ENCODE measurements around the gene SEMA3C.

SEMA3C gene

DNA sequence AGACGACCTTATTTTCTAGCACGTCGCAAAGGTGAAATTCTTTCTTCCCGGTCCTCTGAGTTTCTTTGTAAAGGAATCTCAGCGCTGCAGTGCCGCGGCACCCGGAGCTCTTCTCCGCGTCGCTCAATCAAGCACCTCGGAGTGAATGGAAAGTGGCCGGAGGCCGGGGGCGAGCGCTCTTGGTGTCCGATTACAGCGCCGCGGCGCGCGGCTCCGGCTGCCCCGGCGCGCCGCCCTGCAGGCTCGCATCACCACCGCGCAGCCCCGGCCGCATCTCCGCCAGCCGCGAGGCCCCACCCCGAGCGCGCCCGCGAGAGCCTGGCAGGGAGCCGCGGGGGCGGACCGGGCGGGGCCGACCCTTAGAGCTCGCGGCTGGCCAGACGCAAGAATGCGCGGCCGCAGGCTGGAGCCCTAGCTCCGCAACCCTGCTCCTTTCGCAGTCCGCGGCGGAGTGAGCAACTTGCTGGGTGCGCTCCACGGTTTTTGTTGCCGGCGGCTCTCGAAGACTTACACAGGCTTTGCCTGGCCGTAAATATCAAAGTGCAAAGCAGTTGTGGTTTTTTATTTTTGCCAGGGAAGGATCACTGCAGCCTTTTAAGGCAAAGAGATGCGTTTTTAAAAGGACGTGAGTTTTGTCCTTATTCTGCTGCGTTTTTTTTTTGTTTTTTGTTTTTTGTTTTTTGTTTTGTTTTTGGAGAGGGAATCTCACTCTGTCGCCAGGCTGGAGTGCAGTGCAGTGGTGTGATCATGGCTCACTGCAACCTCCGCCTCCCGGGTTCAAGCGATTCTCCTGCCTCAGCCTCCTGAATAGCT is at the start of gene SEMA3C:
Gene SEMA3C, minus strand, starts transcription at position 143 of the 813 bp plus-strand sequence. CDS start 2,270 bp downstream, outside the sequence.
- H3K4me3 Mint-ChIP-seq: no peak within 1 kb of the TSS
- H3K27me3 Mint-ChIP-seq: peaks cover 38% of the 10 kb centered on the region
- H3K27ac Mint-ChIP-seq: no peak within 1 kb of the TSS

DNA sequence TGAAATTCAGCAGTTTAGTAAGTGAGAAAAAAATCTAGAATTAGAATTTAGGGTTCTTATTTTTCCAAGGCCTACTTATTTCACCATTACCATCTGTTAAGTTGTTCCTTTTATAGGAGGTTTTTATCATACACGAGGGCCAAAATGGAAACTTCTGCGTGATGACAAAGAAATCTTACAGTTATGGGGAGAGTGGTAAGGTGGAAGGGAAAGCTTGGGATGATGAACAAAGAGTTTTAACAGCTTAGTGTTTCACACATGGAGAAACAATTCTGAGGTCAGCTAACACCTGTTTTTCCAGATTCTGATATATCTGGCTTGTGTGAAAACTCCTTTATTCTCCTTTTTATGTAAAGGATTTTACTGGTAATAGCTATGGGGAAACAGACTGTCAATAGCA is 49.8 kb upstream of the SEMA3C start:
- Mint-ChIP-seq H3K4me1 (no peaks in the 10 kb centered on the region), H3K4me3 (no peak overlapping the region), H3K9me3 (no peaks in the 10 kb centered on the region), H3K27me3 (no peaks in the 10 kb centered on the region), H3K27ac (no peak overlapping the region), H3K36me3 (no peaks in the 10 kb centered on the region)

More for the DNA sequence above, at the start of gene SEMA3C:
- Mint-ChIP-seq H3K36me3 (no peaks in the 10 kb centered on the region), H3K9me3 (no peaks in the 10 kb centered on the region), H3K4me1 (peaks cover 6% of the 10 kb centered on the region)

DNA sequence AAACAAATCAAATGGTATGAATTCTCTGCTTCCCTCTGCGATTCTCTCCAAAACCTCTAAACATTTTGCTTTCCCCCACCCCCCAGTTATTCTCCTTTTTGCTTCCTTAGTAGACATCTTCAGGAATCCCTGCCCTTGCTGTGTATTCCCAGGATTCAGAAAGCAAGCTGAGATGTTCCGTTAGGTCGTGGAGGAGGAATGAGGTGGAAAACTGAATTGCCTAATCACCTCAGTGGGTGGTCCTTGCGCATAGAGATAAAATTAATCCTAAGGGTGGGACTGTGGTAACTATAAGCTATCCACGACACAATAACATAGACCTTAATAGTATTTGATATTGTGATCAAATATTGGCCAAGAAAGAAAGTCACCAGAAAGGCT is 49.1 kb upstream of the SEMA3C start:
- Mint-ChIP-seq H3K27ac (no peak overlapping the region), H3K27me3 (no peaks in the 10 kb centered on the region), H3K4me3 (no peak overlapping the region), H3K4me1 (no peaks in the 10 kb centered on the region), H3K9me3 (no peaks in the 10 kb centered on the region), H3K36me3 (no peaks in the 10 kb centered on the region)

DNA sequence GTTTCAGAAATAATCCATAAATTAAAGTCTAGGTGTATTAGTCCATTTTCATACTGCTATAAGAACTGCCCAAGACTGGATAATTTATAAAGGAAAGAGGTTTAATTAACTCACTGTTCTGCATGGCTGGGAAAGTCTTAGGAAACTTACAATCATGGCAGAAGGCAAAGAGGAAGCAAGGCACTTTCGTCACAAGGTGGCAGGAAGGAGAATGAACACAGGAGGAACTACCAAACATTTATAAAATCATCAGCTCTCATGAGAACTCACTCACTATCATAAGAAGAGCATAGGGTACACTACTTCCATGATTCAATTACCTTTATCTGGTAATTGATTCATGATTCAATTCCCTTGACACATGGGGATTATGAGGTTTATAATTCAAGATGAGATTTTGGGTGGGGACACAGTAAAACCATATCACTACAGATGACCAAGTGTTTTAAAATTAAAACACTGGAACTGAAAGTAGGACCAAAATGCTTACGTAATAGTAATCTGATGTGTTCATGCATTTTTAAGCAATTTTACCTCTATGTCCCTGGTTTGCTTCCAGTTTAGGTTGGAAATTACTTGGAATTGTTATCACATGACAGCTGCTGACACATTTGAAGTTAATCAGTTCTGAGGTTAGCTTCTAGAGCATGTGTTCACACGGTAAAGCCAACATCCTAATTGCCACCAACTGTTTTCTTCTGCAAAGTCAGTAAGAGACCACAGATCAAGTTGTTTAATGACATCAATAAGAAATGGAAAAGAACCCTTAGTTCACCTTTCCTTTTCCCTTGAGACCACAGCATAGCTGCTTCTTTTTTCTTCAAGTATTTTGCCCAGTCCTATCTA is 48.4 kb upstream of the SEMA3C start:
- Mint-ChIP-seq H3K36me3 (no peaks in the 10 kb centered on the region), H3K4me3 (no peak overlapping the region), H3K9me3 (no peaks in the 10 kb centered on the region), H3K27me3 (no peaks in the 10 kb centered on the region), H3K4me1 (no peaks in the 10 kb centered on the region), H3K27ac (no peak overlapping the region)

DNA sequence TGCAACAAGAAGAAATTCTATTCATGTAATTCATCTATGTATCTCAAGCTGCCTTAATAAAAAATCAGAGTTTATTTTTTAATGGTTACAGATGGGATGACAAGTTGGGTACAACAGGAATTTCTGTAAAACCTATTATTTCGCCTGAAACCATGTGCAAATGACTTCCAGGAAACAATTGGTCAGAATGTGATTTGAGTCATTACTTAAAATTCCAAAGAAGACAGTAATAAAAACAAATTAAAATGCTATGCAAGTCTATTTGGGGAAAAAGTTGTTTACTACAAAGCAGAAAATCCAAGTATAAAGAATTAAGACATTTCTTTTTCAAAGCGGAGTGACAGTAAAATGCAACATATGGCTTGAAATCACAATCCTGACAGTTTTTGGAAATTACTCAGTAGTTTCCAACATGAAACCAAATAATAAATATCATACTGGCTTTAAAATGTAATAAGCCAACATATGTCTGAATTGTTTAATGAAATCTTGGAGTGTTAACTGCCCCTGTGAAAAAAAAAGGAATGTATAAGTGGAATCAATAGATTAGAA is 41.5 kb upstream of the SEMA3C start:
- Mint-ChIP-seq H3K27me3 (no peaks in the 10 kb centered on the region), H3K4me1 (no peaks in the 10 kb centered on the region), H3K27ac (no peak overlapping the region)

DNA sequence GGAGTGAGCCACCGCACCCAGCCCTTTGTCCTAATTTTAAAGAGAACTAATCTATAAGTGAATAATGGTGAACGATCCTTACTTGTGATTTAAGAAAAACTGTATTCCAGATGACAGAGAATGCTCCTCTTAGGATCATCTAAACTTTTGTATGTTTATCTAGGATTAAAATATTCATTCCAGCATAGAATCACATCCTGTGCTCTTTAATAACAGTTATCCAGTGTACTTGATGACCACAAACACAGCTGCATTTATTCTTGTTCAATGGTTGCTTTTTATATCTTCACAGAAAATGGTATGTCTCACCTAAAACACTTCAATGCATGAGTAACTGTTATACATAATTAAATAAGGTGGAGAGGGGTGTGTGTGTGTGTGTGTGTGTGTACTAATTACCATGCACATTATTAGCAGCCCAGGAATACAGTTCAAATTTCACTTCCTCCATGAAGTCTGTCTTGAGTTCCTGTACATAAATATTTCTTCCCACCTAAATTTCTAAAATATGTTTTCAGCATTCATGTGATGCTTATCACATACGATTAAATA is 38.5 kb upstream of the SEMA3C start:
- Mint-ChIP-seq H3K36me3 (no peaks in the 10 kb centered on the region), H3K27ac (no peak overlapping the region), H3K4me1 (no peaks in the 10 kb centered on the region), H3K27me3 (no peaks in the 10 kb centered on the region), H3K4me3 (no peak overlapping the region), H3K9me3 (peaks cover 4% of the 10 kb centered on the region)

More for the DNA sequence above, 41.5 kb upstream of the SEMA3C start:
- Mint-ChIP-seq H3K36me3 (no peaks in the 10 kb centered on the region), H3K9me3 (no peaks in the 10 kb centered on the region), H3K4me3 (no peak overlapping the region)

DNA sequence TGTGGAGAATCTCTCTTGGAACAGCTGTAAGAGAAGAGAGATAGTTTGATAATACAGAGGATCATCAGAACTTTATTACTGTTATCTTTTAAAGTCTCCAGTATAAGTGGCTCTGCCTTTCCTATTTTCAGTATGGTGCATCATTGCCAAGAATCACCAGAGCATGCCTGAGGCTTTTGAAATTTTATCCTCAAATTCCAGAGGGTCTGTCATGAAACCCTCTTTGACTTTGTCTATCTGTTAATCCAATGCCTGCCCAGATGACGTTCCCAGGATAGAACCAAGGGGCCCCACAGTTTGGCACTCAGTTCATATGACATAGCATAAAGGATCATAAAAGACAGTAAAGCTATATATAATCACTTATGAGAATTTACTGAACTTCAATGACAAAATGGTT is 35.3 kb upstream of the SEMA3C start:
- no peaks in the 10 kb centered on the region for H3K27me3 Mint-ChIP-seq
- no peaks in the 10 kb centered on the region for H3K4me1 Mint-ChIP-seq
- no peaks in the 10 kb centered on the region for H3K36me3 Mint-ChIP-seq
- H3K9me3 Mint-ChIP-seq: peaks cover 4% of the 10 kb centered on the region
- H3K27ac Mint-ChIP-seq: no peak overlapping the region
- H3K4me3 Mint-ChIP-seq: no peak overlapping the region

DNA sequence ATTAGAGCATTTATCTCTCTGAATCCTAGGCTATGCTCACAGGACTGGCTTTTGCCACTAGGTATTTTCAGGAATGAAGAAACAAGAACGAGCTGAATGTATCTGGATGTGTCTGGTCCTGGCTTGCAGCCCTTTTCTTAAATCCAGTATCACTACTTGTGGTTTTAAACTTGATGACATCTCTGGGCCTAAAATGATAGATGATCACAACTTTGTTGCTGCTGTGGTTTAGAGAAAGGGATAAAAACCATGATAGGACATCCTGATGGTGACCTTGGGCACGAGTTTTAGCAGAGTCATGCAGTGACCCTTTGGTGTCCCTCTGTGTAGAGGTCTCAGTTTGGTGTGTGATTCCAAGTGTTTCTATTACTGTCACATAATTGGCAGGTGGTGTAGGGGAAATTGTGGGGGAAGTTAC is 31.7 kb upstream of the SEMA3C start:
- Mint-ChIP-seq H3K27ac (no peak overlapping the region), H3K36me3 (no peaks in the 10 kb centered on the region), H3K4me3 (no peak overlapping the region)

DNA sequence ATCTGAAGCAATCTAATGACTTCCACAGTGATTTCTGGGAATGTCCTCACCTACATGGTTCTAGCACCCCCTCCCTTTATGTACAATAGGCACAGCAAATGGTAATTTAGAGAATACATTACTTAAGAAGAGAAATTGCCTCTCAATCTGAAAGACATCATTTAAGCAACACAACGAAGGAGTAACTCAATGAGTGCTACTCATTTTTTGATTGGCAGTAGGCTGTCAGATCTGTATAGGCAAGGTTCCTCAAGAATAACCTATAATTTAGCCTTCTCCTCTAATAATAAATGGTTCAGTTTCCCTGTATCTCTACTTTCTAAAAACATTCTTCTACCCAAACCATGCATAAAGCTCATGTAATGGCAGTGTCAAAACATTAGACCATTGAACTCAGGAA is 30.6 kb upstream of the SEMA3C start:
- Mint-ChIP-seq H3K9me3 (peaks cover 6% of the 10 kb centered on the region), H3K36me3 (no peaks in the 10 kb centered on the region), H3K27me3 (no peaks in the 10 kb centered on the region), H3K4me3 (no peak overlapping the region), H3K27ac (no peak overlapping the region), H3K4me1 (no peaks in the 10 kb centered on the region)

More for the DNA sequence above, 31.7 kb upstream of the SEMA3C start:
- Mint-ChIP-seq H3K9me3 (peaks cover 7% of the 10 kb centered on the region), H3K27me3 (no peaks in the 10 kb centered on the region), H3K4me1 (no peaks in the 10 kb centered on the region)

DNA sequence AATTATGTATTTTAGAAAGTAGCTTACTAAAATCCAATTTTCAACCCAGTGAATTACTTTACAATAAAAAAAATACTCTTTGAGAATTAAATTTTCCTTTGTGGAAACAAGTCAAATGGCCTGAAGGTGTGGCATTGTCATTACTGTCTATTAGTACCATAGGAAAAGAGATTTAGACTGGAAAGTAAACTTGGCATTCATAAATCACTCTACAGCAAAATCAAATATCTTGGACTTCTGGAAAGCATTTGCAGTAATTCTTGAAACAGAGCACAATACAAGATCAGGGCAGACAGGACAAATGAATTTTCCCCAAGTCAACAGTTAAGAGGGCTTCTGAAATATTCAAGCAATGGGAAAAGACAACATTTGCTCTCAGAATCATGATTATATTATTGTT is 28.0 kb upstream of the SEMA3C start:
- H3K9me3 Mint-ChIP-seq: peaks cover 6% of the 10 kb centered on the region
- no peak overlapping the region for H3K4me3 Mint-ChIP-seq
- H3K36me3 Mint-ChIP-seq: no peaks in the 10 kb centered on the region
- H3K4me1 Mint-ChIP-seq: no peaks in the 10 kb centered on the region
- H3K27ac Mint-ChIP-seq: no peak overlapping the region
- no peaks in the 10 kb centered on the region for H3K27me3 Mint-ChIP-seq

DNA sequence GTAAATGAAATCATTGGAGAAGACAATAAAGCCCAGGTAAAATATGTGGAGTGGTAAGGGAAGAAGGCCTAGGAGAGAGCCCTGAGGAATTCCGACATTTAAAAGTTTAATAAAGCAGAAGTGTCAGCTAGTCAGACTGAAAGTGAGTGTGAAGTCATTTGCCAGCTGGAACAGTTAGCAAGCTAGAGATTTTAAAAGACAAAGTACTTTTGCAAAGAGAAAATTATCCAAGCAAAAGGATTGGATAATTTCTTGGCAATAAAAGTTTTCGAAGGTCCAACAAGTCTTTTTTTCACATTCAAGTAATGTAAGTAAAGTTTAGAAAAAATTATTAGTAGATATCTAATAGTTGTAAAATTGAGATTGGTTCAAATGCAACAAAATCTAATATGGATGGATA is 27.1 kb upstream of the SEMA3C start:
- Mint-ChIP-seq H3K4me3 (no peak overlapping the region), H3K36me3 (no peaks in the 10 kb centered on the region), H3K9me3 (peaks cover 6% of the 10 kb centered on the region), H3K27me3 (no peaks in the 10 kb centered on the region), H3K4me1 (no peaks in the 10 kb centered on the region), H3K27ac (no peak overlapping the region)

DNA sequence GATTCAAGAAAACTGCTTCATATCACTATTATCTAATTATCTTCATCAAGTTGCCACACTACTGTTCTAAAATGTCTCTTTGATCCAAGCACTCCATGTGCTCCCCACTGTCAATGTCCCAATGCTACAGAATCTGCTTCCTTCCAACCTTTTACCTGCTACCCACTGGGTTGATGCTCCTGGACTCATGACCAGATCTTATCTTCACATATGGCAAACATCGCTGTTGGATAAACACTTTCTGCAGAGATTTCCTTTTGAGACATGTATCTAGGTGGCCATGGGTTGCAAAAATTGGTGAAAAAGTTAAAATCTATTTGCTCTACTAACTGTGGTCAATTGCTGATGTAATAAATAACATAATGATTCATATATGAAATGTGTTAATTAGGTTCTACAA is 24.5 kb upstream of the SEMA3C start:
- H3K4me3 Mint-ChIP-seq: no peak overlapping the region

DNA sequence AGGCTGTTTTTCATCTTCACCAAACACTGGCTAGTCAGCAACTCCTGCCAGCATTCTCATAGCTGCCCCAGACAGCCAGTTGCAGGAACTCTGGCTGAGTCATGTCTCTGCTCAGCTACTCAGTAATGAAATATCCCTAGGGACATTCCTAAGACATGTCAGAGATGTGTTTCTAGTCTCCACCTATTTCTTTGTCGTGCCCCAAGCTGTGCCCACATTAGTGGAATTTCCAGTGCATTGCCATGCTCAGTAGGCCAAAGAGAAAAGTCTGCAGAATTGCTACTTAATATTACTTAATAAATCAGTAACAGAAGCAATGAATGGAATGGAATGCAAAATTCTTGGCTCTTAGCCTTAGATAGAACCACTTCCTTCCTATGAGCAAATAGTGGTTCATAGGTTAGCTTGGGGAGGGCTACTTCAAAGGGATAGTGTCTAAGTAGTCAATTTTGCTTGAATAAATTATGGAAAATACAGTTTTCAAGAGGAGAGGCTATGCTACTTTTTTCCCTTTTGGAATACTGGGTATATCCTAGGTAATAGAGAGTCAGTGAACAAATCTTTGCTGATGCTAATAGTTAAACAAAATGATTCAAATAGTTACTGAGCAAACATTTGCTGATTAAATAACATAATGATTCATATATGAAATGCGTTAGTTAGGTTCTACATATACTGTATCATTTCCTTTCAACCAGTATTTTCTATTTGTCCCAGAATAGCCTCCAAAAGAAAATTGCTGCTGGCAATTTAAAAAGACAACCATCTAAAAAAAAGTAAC is 23.6 kb upstream of the SEMA3C start:
- Mint-ChIP-seq H3K27ac (no peak overlapping the region), H3K4me3 (no peak overlapping the region), H3K27me3 (no peaks in the 10 kb centered on the region), H3K4me1 (no peaks in the 10 kb centered on the region), H3K36me3 (no peaks in the 10 kb centered on the region), H3K9me3 (peaks cover 6% of the 10 kb centered on the region)

More for the DNA sequence above, 24.5 kb upstream of the SEMA3C start:
- Mint-ChIP-seq H3K9me3 (peaks cover 6% of the 10 kb centered on the region), H3K27me3 (no peaks in the 10 kb centered on the region), H3K36me3 (no peaks in the 10 kb centered on the region), H3K27ac (no peak overlapping the region), H3K4me1 (no peaks in the 10 kb centered on the region)

DNA sequence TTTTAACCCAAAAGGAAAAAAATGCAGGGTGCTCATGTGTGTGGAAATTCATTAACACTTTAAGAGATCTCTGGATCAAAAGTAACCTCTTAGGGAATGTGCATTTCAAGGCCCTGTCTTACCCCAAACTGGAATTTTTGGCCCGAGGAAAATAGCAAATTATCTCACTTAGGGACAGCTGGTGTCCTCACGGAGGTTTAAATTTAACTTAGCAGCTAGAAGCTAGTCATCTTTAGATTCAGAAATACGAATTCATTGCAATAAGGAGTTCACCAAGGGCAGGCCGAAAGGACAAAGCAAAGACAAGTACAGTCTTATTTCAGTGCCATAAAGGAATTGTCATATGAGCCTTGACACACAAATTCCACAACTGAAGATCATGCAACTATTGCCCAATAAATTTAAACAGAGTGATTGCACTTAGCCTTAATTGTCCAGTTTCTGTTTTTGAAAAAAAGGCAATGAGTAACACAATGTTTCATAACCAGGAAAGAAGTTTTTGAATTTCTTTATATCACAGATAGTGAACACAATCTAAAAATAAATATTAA is 22.4 kb upstream of the SEMA3C start:
- H3K27ac Mint-ChIP-seq: no peak overlapping the region
- no peaks in the 10 kb centered on the region for H3K27me3 Mint-ChIP-seq
- peaks cover 6% of the 10 kb centered on the region for H3K9me3 Mint-ChIP-seq
- no peaks in the 10 kb centered on the region for H3K36me3 Mint-ChIP-seq
- H3K4me3 Mint-ChIP-seq: no peak overlapping the region
- H3K4me1 Mint-ChIP-seq: no peaks in the 10 kb centered on the region

Data from activated naive CD4-positive, alpha-beta T cell treated with anti-CD3 and anti-CD28 coated beads, Interleukin-2, amount 50 U/mL, for 24 hours (primary cell).